HEK293 (cell line): ENCODE results near the gene MAP2K6.

Source experiments
- KLF16 ChIP-seq: fragments of 450-650 bp; formaldehyde crosslinking; IDR thresholded peaks from 2 replicates; pipeline ENCODE4 v1.5.1; 2017; ENCODE audit warnings: missing biosample characterization, missing genetic modification characterization
- MYNN ChIP-seq: fragments of 450-650 bp; formaldehyde crosslinking; IDR thresholded peaks from 2 replicates; pipeline ENCODE4 v1.5.1; 2016; ENCODE audit warnings: missing biosample characterization, missing genetic modification characterization, borderline replicate concordance
- REST ChIP-seq: fragments of 450-650 bp; formaldehyde crosslinking; IDR thresholded peaks from 2 replicates; pipeline ENCODE4 v1.5.1; 2016; ENCODE audit warnings: missing biosample characterization, missing genetic modification characterization
- ZBTB26 ChIP-seq: fragments of 450-650 bp; formaldehyde crosslinking; optimal IDR thresholded peaks from 2 replicates; pipeline ENCODE3; 2016; ENCODE audit warnings: missing biosample characterization, mild to moderate bottlenecking, missing genetic modification characterization

- TF ChIP-seq REST (no peak), KLF16 (no peak), ZBTB26 (tag by site-specific recombination) (no peak), MYNN (no peak)
Measured at GRCh38 chr17:69547230-69547629, 132.7 kb downstream of the MAP2K6 start.
